HG03039 (cell line): ENCODE data around the gene STX18.
"Not testable (repeated sequence)": the region's sequence is repeated elsewhere in the genome, so short reads cannot be mapped to it uniquely, and the experiment has no call there.

ENCODE experiments used
- ATAC-seq: cut with Tn5 transposase; IDR thresholded peaks from one replicate; pipeline ENCODE4 v1.9.1; 2021; ENCODE audit warnings: mild to moderate bottlenecking, moderate library complexity; ENCODE audit not compliant: unreplicated experiment

The STX18 gene

DNA sequence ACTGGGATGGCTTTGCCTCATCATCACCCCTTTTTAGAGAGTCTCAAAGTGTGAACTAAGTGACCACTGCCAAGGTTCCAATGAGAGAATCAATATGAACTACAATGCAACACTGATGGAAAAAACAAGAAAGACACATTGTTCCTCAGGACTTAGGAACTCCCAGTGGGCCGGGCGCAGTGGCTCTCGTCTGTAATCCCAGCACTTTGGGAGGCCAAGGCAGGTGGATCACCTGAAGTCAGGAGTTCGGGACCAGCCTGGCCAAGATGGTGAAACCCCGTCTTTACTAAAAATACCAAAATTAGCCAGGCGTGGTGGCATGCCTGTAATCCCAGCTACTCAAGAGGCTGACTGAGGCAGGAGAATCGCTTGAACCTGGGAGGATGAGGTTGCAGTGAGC, 119.7 kb downstream of the STX18 start:
- not testable (repeated sequence) for ATAC-seq

DNA sequence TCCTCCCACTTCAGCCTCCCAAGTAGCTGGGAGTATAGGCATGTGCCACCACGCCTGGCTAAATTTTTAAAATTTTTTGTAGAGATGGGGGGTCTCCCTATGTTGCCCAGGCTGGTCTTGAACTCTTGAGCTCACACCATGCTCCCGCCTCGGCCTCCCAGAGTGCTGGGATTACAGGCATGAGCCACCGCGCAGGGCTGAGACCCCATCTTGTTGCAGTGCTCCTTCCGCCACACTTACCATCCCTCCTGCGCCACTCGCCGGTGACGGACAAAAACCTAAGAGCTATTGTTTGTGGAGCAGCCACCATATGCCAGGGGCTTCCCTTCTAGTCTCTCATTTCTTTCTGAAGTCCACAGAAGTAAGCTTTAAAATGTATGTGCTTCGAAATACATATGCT, 120.5 kb downstream of the STX18 start:
- no peak for ATAC-seq

DNA sequence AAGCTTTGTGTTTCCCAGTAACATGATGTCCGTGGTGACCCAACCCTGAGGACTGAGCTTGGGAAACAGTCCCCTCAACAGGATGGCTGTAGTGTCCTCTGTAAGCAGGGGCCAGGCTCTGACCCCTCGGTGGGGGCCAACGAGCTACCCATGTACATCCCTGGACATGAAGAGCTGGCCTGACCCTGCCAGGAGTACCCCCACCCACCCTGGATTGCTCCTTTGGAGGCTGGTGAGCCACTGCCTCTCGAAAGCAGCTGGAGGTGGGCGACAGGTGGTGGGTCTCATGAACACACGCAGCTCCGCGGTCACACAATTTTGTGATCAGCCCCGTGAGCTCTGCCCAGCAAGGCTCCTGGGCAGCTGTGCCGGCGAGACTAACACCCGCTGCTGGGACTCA, 121.4 kb downstream of the STX18 start:
- ATAC-seq = no peak

- no peak for ATAC-seq
Observed at GRCh38 chr4:4419896-4420295, 122.0 kb downstream of the STX18 start.

- ATAC-seq = no peak
Observed at GRCh38 chr4:4418676-4419390, 123.0 kb downstream of the STX18 start.

- no peak for ATAC-seq
Observed at GRCh38 chr4:4417886-4418285, 124.0 kb downstream of the STX18 start.

GRCh38 chr4:4416981-4417380, 124.9 kb downstream of the STX18 start:
- no peak for ATAC-seq

DNA sequence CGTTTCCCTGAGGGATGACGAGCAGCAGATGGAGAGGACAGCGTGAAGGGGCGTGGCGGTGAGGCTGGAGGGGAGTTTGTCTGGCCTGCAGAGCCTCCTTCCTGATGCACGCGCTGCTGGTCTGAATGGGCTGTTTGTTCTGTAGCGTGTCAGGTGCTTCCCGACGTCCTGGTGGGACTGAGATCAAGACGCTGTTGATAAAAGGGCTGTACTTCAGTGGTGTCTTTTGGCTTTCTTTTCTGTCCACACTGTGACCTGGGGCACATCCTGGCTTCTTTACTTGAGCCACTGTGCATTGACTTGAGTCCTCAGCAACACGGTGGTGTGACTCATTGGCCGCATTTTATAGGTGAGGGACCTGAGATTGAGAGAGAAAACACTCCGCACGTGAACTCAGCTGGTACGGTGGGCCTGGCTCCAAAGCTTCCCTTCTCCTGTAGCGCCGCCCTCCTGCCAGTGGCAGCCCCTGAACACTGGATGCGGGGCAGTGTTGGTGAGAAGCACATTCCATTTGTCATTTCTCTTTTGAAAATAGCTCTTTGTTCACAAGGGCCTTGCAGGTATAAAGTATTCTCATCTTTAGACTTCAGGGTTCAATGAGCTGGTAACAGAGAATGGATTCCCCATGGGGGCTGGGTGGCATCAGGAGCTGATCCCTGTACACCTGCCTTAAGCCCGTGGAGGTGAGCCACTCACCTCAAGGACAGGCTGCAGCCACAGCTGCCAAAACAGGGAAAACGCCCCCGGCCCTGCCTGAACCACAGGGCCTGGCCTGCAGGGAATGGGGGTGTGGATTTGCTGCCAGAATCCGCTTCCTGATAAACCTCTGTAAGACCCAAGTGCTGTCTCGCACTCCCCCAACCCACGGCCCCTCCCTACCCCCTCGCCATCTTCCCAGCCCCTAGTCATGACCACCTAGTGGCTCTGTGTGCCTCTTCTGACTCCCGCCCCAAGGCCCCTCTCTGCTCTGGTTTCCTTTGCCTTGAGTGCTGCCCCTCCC, 125.7 kb downstream of the STX18 start:
- no peak for ATAC-seq

- ATAC-seq = no peak
Observed at GRCh38 chr4:4415107-4415805, 126.6 kb downstream of the STX18 start.

- ATAC-seq = no peak
Observed at GRCh38 chr4:4413806-4414205, 128.0 kb downstream of the STX18 start.

GRCh38 chr4:4413373-4413725, 128.5 kb downstream of the STX18 start:
- ATAC-seq = no peak

GRCh38 chr4:4412641-4413372, 129.0 kb downstream of the STX18 start:
- ATAC-seq = no peak

GRCh38 chr4:4411906-4412305, 129.9 kb downstream of the STX18 start:
- ATAC-seq = no peak

- ATAC-seq = no peak
Observed at GRCh38 chr4:4410271-4410670, 131.6 kb downstream of the STX18 start.

GRCh38 chr4:4409416-4410115, 132.3 kb downstream of the STX18 start:
- no peak for ATAC-seq

GRCh38 chr4:4408576-4409335, 133.1 kb downstream of the STX18 start:
- no peak for ATAC-seq

- no peak for ATAC-seq
Observed at GRCh38 chr4:4408132-4408523, 133.7 kb downstream of the STX18 start.

- no peak for ATAC-seq
Observed at GRCh38 chr4:4407299-4408131, 134.3 kb downstream of the STX18 start.
